Measurements from ENCODE around the gene RACGAP1.
A peak's percentile ranks its signal among the peaks of the same experiment; 100 is the strongest.

RACGAP1 gene

DNA sequence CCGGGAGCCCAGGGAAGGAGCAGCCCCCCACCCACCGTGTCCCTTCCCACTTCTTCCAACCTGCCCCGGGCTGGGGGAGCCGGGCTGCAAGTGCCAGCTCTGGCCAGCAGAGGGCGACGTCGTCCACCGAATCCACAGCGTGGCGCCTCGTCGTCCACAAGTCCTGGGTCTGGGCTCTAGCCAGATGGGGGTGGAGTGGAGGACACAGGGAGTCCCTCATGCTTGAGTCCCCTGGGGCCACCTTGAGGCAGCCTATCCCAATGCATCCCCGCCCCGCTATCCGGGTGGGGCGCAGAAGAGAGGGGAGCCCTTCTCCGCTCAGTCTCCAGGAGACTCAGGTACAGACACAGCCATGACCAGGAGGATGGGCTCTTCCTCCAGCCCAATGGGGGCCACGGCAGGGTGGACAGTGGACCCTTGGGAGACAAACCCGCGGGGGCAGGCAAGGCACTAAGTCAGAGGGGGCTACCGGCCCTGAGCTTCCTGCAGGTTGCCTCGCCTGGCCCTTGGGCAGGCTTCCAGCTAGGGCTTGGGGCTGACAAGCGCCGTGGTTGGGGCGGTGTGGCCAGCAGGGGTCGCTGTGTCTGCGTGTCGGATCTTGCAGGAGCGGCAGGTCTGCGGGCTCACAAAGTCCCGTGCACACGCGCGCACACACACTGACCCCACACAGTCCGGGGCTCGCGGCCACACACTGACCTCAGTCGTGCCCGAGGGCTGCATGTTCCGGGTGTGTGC is 58.1 kb downstream of the RACGAP1 start:
- DNase-seq, result peak; percentile 84

DNA sequence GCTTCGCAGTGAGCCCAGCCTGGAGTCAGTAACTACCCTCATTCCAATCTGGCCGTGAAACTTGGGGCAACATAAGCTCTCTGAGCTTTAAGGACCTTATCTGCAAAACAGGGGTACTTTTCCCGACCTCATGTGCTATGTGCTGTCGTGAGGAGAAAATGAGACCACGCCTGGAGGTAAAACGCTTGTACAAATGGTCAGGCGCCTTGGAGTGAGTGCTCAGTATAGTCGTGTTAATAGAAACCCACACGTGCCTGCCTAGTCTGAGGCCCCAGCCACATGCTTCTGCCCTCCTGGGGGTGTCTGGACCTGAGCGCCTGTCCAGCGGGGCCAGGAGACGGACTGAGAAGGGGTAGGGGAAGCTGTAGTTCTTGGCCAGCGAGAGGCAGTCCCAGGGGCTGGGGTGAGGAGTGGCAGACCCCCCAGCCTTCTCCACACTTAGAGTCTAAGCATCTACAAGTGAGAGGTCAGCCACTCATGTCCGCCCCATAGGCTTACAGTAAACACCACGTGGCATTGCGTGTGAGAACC is 58.7 kb downstream of the RACGAP1 start:
- DNase-seq, result no peak

DNA sequence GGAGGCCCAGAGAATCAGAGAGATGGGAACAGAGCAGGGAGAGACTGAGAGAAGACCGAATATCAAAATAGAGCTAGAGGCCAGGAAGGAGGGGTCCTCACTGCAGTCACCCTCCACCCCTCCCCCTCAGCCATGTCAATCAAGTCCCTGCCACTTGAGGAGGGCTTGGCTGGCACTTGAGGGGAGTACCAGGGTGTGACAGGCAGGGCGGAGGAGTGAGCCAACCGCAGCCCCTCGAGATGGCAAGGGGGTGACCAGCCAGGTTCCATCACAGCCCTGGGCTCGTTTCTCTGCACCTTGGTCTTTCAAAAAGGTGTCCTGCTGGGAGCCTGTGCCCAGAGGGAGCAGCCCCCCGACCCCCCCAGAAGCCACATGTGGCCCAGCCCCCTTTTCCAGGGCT is 59.5 kb downstream of the RACGAP1 start:
- no peak for DNase-seq

DNA sequence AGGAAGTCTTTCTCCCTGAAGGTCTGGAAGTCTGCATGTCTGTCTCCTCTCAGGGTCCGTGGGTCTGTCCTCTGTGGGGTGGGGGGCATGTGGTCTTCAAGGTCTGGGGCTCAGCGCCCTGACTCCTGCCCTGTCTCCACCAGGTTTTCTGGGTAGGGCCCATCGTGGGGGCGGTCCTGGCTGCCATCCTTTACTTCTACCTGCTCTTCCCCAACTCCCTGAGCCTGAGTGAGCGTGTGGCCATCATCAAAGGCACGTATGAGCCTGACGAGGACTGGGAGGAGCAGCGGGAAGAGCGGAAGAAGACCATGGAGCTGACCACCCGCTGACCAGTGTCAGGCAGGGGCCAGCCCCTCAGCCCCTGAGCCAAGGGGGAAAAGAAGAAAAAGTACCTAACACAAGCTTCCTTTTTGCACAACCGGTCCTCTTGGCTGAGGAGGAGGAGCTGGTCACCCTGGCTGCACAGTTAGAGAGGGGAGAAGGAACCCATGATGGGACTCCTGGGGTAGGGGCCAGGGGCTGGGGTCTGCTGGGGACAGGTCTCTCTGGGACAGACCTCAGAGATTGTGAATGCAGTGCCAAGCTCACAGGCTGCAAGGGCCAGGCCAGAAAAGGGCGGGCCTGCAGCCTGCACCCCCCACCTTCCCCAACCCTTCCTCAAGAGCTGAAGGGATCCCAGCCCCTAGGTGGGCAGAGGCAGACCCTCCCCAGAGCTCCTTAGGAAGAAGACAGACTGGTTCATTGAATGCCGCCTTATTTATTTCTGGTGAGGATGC is 60.3 kb downstream of the RACGAP1 start:
- no peak for DNase-seq

DNA sequence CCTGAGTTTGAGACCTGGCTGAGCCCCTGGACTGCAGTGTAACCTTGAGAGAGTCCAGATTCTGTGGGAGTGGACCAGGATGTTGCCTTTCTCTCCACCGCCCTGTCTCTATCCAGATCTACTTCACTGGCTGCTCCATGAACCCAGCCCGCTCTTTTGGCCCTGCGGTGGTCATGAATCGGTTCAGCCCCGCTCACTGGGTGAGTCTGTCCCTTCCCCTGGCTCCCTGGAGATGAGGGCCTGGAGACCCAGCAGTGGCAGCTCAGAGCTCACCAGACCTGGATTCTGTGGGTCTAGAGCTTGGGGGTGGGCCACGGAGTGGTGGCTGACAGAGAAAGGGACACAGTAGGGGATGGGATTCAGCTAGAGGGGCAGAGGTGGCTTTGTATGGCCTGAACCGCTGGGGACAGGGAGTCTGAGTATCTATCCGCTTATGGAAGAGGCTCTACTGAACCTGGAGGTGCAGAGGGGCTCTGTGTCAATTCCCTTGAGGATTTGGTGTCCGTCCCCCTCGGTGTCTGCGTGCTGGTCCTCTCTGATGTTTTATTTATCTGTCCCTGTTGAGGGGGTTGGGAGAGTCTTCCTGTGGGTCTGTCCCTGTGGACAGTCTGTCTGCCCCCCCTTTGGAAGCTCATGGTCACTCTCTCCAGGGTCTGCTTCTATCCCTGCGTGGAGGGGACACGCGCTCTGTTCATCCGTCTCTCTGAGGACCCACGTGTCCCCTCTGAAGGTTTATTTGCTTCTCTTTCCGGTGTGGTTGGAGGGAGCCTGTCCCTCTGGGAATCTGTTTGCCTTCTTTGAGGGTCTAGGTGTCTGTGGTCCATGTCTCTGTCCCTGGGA is 61.1 kb downstream of the RACGAP1 start:
- DNase-seq, result no peak

DNA sequence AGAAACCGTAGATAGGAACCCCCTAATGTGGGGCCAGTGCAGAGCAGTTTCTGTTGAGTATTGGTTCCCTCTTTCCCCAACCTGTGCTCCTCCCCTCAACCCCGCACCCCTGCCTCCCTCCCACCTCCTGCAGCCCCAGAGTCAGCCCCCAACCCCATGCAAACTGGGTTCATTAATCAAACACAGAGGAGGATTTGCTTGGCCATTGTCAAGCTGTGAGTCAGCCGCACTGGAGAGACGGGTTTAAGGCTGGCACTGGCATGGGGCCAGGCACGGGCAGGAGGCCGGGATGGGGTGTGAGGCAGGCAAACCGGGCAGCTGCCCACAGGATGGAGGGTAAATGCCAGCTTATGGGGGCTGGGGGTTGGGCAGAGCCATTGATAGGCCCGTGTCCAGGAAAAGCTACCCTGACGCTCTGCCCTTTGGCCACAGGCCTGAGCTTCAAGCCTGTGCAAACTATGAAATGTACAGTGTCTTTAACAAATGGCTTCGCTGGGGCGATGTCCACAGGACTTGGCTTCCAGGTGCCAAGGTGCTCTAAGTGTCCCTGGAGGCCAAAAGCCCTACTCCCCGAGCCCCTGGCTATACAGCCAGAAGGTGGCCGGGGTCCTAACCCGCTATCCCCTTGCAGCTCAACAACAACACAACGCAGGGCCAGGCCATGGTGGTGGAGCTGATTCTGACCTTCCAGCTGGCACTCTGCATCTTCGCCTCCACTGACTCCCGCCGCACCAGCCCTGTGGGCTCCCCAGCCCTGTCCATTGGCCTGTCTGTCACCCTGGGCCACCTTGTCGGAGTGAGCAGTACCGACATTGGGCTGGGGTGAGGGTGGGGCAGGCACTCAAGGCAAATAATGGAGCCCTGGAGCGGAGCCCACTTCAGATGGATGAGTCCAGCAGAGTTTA is 62.2 kb downstream of the RACGAP1 start:
- no peak for DNase-seq

DNA sequence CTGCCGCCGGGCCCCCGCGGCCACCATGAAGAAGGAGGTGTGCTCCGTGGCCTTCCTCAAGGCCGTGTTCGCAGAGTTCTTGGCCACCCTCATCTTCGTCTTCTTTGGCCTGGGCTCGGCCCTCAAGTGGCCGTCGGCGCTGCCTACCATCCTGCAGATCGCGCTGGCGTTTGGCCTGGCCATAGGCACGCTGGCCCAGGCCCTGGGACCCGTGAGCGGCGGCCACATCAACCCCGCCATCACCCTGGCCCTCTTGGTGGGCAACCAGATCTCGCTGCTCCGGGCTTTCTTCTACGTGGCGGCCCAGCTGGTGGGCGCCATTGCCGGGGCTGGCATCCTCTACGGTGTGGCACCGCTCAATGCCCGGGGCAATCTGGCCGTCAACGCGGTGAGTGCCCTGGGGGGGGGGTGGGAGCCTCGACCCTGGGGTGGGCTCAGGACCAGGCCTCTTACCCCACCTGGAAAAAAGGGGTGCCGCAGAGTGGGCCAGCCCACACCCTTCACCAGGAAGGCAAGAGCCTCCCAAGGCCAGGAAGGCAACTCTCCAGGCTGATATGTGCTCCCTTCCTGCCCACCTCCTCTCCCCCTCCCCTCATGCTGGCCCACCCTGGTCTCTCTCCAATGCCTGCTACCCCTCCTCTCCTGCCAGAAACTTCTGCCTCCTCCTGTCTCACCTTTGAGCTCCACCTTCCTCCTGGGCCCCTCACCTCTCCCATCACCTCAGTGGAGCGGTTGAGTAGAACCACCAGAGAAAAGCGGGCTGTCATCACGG is 63.1 kb downstream of the RACGAP1 start:
- DNase-seq, result no peak

DNA sequence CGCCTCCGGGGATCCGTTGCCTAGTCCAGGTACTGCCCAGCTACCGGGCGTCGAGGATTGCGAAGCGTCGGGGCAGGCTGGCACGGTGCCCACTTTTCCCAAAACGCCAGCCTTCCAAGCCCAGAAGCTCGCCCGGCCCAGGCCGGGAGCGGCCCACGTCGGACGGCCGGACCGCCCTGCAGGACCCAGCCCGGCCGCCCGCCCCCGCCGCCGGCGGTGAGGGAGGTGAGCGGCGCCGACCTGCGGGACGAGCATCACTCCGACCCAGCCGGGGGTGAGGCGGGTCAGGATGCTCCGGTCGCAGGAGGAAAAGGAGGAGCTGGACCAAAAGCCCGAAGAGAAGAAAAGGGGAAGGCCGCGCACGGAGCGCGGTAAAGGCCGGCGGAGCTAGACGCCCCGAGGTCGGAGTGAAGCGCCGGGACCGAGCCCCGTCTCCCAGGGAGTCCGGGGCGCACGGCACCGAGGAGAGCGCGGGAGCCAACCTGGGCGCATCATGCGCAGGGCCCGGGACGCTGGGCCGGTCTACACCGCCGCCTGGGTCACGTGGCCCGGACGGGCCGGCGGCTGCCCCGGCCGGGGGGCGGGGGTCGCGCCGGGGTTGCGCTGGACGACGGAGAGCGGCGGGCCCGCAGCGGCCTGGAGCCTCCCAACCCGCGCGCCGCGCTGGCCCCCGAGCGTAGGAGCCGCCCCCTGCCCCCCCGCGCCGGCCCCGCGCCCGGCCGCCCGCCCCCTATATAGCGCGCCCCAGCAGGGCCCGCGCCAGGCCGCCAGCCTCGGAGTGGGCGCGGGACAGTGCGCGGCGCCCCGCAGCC is 64.0 kb downstream of the RACGAP1 start, which contains the start of gene AQP5:
Gene AQP5, plus strand, starts transcription at position 762 of the 812 bp plus-strand sequence. CDS start 146 bp downstream, outside the sequence.
- DNase-seq, result no peak

DNA sequence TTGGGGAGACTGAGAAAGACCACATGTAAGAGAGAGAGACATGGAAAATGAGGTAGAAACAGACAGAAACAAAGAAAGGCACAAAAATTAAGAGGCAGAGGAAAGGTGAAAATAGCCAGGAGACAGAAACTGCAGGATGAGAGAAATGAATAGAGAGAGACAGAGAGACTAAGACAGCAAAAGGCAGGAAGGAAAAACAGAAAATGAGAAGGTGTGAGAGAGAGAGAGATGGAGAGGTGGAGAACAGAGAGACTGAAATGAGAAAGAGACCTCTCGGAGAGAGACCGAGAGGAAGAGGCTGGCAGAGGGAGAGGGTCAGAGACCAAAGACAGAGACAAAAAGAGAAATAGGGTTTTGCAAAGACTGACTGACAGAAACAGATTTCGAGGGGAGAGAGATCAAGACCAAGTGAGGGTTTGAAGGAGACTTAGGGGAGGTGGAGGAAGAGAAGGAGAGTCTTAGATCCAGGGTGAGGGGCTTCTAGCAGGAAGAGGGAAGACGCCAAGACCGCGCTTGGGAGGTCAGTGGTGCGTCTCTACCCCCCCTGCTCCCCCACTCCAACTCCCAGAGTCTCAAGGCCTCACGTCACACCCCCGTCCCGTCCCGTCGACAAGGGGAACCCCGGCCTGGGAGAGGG is 64.7 kb downstream of the RACGAP1 start:
- DNase-seq, result no peak

DNA sequence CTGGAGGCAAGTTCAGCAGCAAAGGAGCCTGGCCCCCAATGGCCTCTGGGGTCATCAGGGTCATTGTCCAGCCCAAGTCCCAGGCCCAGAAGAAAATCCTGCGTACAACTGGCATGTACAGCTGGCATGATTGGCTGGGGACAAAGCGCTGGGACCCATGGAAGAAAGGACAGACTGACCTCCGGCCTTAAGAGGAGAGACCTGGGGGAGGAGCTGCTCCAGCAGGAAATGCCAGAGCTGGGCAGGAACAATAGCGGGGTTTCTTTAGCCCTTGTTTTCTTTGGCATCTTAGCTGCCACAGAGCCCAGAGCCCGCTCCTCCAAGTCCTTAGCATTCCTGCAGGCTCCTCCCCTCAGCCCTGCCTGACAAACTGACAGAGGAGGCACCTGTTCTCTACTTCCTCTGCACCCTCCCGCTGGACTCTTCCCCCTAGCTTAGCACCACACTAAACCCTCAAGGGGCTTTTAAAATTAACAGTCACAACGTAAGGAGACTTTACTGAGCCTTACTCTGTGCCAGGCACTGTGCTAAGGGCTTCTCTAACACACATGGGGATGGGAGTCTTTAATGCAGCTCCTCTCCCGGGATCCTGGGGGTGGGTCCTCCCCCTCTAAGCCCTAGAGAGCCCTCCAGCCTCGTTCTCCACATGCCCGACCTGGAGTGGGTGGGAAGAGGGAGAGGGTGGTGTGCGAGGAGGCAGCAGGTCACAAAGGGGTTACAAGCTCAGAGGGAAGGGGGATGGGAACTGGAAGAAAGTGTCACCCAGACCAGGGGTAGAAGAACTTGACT is 65.4 kb downstream of the RACGAP1 start:
- DNase-seq, result no peak

DNA sequence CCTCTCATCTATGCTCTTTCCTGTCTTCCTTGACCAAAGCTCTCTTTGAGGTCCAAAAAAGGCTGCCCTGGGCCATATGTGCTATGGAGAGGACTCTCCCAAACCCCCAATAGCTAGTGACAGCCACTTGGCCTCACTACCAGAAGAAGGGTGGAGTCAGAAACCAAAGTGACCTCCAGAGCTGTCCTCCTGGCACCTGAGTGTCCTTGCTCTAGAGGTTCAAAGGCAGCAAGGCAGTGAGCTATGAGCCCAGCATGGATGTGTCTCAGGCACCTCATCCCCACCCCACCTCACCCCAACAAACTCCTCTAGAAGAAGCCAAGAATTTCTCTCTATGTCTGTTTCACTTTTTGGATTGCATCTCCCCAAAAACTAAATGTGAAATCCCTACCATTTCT is 67.7 kb downstream of the RACGAP1 start:
- DNase-seq, result no peak

DNA sequence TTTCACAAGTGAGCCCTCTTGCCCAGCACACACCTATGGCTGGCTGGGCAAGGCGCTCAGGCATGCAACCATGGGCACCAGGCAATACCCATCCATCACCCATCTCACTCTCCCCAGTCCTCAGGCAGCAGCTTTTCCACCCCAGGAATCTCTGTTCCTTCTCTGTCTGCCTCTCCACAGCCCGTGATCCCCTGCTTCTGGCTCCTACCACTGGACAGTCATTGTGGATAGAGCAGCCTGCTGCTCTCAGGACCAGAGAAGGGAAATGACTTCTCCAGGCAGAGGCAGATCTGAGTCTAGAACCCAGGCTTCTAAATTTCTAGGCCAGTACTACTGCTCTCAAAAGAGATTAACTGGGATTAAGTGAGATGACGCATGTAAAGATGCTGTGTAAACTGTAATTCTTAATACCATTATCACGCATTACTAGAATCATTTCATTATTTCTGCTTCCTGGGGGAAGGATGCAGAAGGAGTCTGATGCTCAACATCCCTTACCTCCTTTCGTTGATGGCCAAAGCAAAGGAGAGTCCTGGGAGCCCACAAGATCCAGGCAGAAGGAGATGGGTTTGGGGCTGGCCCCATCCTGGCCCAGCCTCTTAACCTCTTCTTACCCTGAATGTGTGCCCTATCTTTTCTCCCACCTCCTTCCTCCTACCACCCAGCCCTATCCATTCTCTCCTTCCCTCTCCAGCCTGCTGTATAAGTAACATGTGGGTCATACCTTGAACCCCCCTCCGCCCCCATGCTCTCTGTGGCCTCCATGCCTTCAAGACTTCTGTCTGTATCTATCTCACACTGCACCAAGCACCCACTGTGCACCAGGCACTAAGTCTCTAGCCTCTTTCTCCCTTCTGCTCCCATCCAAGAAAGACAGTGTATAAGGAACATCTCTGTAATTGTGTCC is 68.4 kb downstream of the RACGAP1 start:
- DNase-seq, result no peak

DNA sequence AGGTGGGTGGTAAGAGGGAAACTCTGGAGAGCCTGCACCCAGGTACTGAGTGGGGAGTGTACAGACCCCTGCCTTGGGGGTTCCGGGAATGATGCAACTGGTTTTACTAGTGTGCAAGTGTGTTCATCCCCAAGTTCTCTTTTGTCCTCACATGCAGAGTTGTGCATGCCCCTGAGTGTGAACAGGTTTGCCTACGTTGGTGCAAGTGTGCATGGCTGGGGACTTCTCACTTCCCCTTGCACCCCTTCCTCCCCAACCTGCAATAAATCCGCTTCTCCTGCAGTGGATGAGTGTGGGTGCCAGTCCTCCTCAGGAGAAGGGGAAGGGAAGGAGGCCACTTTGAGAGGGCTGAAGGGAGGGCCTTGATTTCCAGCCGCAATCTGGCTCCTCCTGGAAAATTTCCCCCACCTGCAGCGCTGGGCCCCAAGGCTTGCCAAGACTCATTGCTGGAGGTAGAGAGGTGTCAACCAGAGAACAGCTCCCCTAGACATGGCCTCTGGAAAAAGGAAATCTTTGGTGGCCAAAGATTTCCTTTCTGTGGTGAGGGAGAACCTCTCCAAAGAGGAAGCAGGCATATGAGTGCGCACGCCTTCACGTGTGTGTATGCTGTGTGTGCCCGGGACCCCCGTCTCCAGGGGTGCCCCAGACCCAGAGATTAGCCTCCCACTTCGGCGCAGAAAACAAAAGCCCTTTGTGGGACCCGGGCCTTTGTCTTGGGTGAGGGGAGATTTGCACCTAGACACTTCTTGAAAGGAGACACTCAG is 69.2 kb downstream of the RACGAP1 start:
- no peak for DNase-seq

DNA sequence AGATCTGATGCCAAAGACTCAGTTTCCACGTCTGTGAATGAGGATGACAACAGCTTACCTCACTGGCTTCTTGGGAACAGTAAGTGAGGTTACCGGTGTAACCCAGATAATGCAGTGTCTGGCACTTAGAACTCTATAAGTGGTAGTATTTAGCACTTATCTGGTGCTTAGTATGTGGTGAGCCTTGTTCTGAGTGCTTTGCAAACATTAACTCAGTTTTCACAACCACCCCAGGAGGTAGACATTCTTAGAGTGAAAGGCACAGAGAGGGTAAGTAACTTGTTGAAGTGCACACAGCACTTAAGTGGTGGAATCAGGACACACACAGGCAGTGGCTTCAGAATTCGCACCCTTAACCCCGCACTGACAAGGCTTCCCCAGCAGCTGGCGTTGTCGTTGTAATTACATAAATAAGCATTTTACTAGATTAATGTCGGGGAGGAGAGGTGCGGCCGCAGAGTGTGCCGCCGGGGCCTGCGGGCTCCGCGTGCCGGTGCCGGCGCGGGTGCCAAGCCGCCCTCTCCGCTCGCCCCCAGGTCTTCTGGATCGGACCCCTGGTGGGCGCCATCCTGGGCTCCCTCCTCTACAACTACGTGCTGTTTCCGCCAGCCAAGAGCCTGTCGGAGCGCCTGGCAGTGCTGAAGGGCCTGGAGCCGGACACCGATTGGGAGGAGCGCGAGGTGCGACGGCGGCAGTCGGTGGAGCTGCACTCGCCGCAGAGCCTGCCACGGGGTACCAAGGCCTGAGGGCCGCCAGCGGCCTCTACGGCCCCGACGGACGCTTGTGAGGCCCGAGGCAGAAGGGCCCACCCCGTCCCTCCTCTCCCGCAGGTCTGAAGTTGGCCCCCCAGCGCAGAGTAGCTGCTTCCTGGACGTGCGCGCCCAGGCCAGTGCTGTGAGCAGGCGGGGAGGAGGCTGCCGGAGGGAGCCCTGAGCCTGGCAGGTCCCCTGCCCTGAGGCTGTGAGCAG is 70.1 kb downstream of the RACGAP1 start:
- no peak for DNase-seq

DNA sequence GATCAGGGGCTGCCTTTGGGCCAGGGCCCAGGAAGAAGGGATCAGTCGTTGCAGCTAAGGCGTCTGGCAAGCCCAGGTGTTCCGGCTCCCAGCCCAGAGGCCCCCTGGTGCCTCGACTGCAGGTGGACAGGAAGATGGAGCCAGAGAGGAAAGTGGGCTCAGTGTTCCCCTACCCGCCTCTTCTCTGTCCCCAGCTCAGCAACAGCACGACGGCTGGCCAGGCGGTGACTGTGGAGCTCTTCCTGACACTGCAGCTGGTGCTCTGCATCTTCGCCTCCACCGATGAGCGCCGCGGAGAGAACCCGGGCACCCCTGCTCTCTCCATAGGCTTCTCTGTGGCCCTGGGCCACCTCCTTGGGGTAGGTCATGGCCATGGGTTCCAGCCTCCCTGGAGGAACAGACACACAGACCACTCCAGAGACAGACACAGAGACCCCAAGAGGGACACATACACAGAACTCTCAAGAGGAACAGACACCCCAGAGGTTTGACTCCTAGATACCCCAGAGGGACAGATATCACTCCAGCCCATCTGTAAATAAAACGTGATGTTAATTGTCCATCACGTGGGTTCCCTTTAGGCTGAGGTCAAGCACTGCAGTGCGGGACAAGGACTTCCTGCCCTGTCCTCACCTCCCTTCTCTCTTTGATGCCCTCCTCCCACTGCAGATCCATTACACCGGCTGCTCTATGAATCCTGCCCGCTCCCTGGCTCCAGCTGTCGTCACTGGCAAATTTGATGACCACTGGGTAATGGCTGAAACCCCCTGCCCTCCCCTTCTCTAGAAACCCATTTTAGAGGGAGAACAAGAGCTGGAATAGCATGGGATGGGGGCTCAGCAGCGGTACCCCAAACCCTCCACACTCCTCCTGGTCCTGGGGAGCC is 71.1 kb downstream of the RACGAP1 start:
- DNase-seq, result no peak

Measured in CD4-positive, alpha-beta T cell treated with Interleukin-4 for 4 hours (primary cell).